Suprapubic skin (tissue), 4 donors: Measurements from ENCODE around the gene BCKDK. TPM values are rescaled to one million over a fixed set of nuclear protein-coding genes. Genes with fewer than 3 reads are reported as not detected.

ENCODE experiments used
- DNase-seq, 2 donors: peaks; one replicate each; pipeline ENCODE4 v3.0.0-alpha.2; 2019; ENCODE audit warnings: low spot score in 2 of 2
- H3K27ac ChIP-seq: fragments of 200-600 bp; sonication (generic); one replicate; pipeline ENCODE4 v1.5.1; 2019
- H3K27me3 ChIP-seq: fragments of 200-600 bp; sonication (generic); one replicate; pipeline ENCODE4 v1.5.1; 2019
- H3K36me3 ChIP-seq: fragments of 200-600 bp; sonication (generic); one replicate; pipeline ENCODE4 v1.5.1; 2019
- H3K4me1 ChIP-seq: fragments of 200-600 bp; sonication (generic); one replicate; pipeline ENCODE4 v1.5.1; 2019
- H3K4me3 ChIP-seq: fragments of 200-600 bp; sonication (generic); one replicate; pipeline ENCODE4 v1.5.1; 2019; ENCODE audit warnings: mild to moderate bottlenecking
- H3K9me3 ChIP-seq: fragments of 200-600 bp; sonication (generic); one replicate; pipeline ENCODE4 v1.5.1; 2019
- CTCF ChIP-seq, 2 donors: fragments of 200-600 bp in 1 of 2; fragments of 450-650 bp in 1 of 2; sonication (generic) in 1 of 2; IDR thresholded peaks; one replicate each; pipeline ENCODE4 v1.5.1; 2016 to 2019; ENCODE audit warnings: antibody characterized with exemption in 2 of 2, mild to moderate bottlenecking in 1 of 2, moderate library complexity in 1 of 2
- EP300 ChIP-seq: sonication (generic); formaldehyde crosslinking; IDR thresholded peaks from one replicate; pipeline ENCODE4 v1.6.1; 2017; ENCODE audit warnings: antibody characterized with exemption
- POLR2A ChIP-seq, 2 donors: fragments of 450-650 bp; IDR thresholded peaks; one replicate each; pipeline ENCODE4 v1.6.1; 2017; ENCODE audit warnings: antibody characterized with exemption in 2 of 2, mild to moderate bottlenecking in 2 of 2, moderate library complexity in 2 of 2
- POLR2AphosphoS5 ChIP-seq, 3 donors: sonication (generic); formaldehyde crosslinking; IDR thresholded peaks; one replicate each; pipeline ENCODE4 v1.6.1; 2017; ENCODE audit warnings: antibody characterized with exemption in 3 of 3
- WGBS: methylation state at CpG from one replicate; pipeline ENCODE4 v1.1.5; 2018; 5-methylcytosine and 5-hydroxymethylcytosine counted together
- total RNA-seq, 4 donors: library from RNA; depleted of rRNA; stranded (reverse); fragments of >200 nt; gene quantifications; one replicate each; pipeline ENCODE4 v1.1.0, GENCODE V29; 2016

BCKDK gene
- total RNA-seq, 4 donors from 2014 or later = 51.0 to 63.2 (median 58.2) TPM

- no peaks in the 10 kb centered on the region for H3K9me3 ChIP-seq
- DNase-seq = no peak
- peaks cover 63% of the 10 kb centered on the region for H3K4me1 ChIP-seq
- peaks cover 44% of the 10 kb centered on the region for H3K36me3 ChIP-seq
- H3K4me3 ChIP-seq = no peak overlapping the region
- WGBS = 40% methylated on average over 1 of the region's 10 CpGs
- peak overlapping the region; percentile 83 for H3K27ac ChIP-seq
- no peak for TF ChIP-seq POLR2A (IDR thresholded peaks at IDR 0.05)
- TF ChIP-seq POLR2AphosphoS5 (IDR thresholded peaks at IDR 0.05) = no peak
- no peak for TF ChIP-seq EP300
- no peak for TF ChIP-seq CTCF (IDR thresholded peaks at IDR 0.05)
- H3K27me3 ChIP-seq = no peaks in the 10 kb centered on the region
Measured at GRCh38 chr16:31130336-31130891, 22.2 kb downstream of the BCKDK start.

GRCh38 chr16:31130899-31131298 is 22.7 kb downstream of the BCKDK start:
- TF ChIP-seq CTCF (IDR thresholded peaks at IDR 0.05) = no peak
- TF ChIP-seq POLR2AphosphoS5 (IDR thresholded peaks at IDR 0.05) = peak in 1 of 3 donors; percentile 12
- Histone ChIP-seq H3K27me3 (no peaks in the 10 kb centered on the region), H3K4me1 (peaks cover 66% of the 10 kb centered on the region), H3K36me3 (peaks cover 44% of the 10 kb centered on the region), H3K27ac (peak overlapping the region; percentile 83), H3K9me3 (no peaks in the 10 kb centered on the region), H3K4me3 (no peak overlapping the region)
- DNase-seq = no peak
- WGBS = 50% methylated on average over 4 of the region's 6 CpGs

- peak overlapping the region; percentile 83 for H3K27ac ChIP-seq
- no peaks in the 10 kb centered on the region for H3K27me3 ChIP-seq
- H3K9me3 ChIP-seq = no peaks in the 10 kb centered on the region
- no peak for DNase-seq
- WGBS = 62% methylated on average over 11 of the region's 11 CpGs
- TF ChIP-seq CTCF (IDR thresholded peaks at IDR 0.05) (no peak), POLR2A (IDR thresholded peaks at IDR 0.05) (no peak), POLR2AphosphoS5 (IDR thresholded peaks at IDR 0.05) (no peak), EP300 (no peak)
- H3K4me3 ChIP-seq = no peak overlapping the region
- peaks cover 71% of the 10 kb centered on the region for H3K4me1 ChIP-seq
- H3K36me3 ChIP-seq = peaks cover 44% of the 10 kb centered on the region
Measured at GRCh38 chr16:31131416-31131815, 23.2 kb downstream of the BCKDK start.

GRCh38 chr16:31131841-31132271 is 23.7 kb downstream of the BCKDK start:
- Histone ChIP-seq H3K4me1 (peaks cover 71% of the 10 kb centered on the region), H3K36me3 (peaks cover 41% of the 10 kb centered on the region), H3K27me3 (no peaks in the 10 kb centered on the region), H3K4me3 (no peak overlapping the region), H3K27ac (peak overlapping the region; percentile 83), H3K9me3 (no peaks in the 10 kb centered on the region)
- no peak for DNase-seq
- WGBS = 62% methylated on average over 1 of the region's 5 CpGs
- TF ChIP-seq POLR2A (IDR thresholded peaks at IDR 0.05) (no peak), CTCF (IDR thresholded peaks at IDR 0.05) (no peak), EP300 (no peak), POLR2AphosphoS5 (IDR thresholded peaks at IDR 0.05) (no peak)

GRCh38 chr16:31132303-31132979 is 24.3 kb downstream of the BCKDK start:
- TF ChIP-seq POLR2A (IDR thresholded peaks at IDR 0.05) = no peak
- no peak for TF ChIP-seq POLR2AphosphoS5 (IDR thresholded peaks at IDR 0.05)
- TF ChIP-seq EP300 = no peak
- no peak for TF ChIP-seq CTCF (IDR thresholded peaks at IDR 0.05)
- no peaks in the 10 kb centered on the region for H3K9me3 ChIP-seq
- H3K4me3 ChIP-seq = no peak overlapping the region
- peak overlapping the region; percentile 42 for H3K27ac ChIP-seq
- H3K4me1 ChIP-seq = peaks cover 71% of the 10 kb centered on the region
- DNase-seq = no peak
- WGBS = 65% methylated on average over 16 of the region's 20 CpGs
- H3K36me3 ChIP-seq = peaks cover 35% of the 10 kb centered on the region
- no peaks in the 10 kb centered on the region for H3K27me3 ChIP-seq
